Measurements from ENCODE around the gene COL4A1.

COL4A1 gene

DNA sequence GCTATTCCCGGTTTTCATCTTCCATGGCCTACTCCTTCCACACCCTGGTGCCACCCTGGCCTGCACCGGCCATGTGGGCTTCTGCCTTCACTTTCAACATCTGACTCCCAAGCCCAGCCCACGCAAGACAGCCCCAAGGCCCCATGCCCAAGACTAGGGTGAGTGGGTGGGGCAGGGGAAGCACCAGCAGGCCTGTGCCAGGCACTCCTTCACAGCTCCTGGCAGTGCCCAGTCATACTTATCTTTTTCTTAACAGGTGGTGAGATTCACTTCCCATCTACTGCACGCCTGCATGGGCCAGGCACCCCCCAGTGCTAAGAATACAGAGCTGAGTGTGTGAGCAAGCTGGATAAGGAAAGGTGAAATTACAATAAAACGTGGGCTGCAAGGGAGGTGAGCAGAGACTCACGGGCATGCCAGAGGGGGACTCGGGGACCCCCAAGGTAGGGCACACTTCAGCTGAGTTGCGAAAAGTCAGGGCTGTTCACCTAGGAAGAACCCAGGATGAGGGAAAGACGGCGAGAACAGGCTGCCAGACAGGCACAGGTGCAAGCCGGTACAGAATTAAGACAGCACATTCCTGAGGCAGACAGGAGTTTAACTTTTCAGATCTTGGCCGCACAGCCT lies 55.7 kb downstream of the COL4A1 start:
- no peaks in the 10 kb centered on the region for H3K36me3 ChIP-seq (ENCODE audit: control insufficient read depth, insufficient read depth, low read length)
- peaks cover 5% of the 10 kb centered on the region; the same call in 1 of the 2 replicates for H3K4me1 ChIP-seq (ENCODE audit: control insufficient read depth, insufficient read depth, low read length)
- no peaks in the 10 kb centered on the region for H3K27me3 ChIP-seq (ENCODE audit: control insufficient read depth, insufficient read depth, low read length)
- no peaks in the 10 kb centered on the region for H3K9me3 ChIP-seq (ENCODE audit: control insufficient read depth, insufficient read depth, low read length)
- H3K4me3 ChIP-seq (ENCODE audit: low read depth, low read length), result no peak overlapping the region
- no peak overlapping the region for H3K9ac ChIP-seq (ENCODE audit: low read depth, low read length)
- H3K27ac ChIP-seq (ENCODE audit: low read depth, low read length), result no peak overlapping the region

DNA sequence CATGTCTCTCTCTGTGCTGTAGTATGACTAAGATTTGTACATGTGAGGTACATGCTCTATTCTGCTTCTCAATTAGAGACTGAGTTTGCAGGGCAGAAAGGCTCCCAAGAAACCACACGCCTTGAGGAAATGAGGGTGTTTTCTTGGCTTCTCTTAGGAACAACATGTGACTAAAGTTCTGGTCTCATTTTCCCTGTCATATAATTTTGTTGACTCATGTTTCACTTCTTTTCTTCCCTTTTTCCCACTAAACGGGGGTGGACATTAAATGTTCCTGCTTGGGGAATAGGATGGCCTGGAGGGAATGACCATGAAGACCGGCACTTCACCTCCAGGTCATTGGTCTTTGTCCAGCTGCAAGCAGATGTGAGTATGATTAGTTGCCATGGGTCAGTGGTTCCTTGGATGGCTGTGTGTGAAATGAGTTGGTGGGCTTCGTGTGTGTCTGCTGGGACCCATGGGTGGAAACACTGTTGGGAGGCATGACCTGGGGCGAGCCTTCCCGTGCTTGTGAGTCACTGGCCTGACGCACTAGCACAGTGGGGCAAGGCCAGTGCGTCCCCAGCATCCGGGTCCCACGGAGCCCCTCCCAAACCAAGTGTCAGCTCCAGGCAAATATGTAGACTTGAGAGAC lies 56.6 kb downstream of the COL4A1 start:
- H3K4me1 ChIP-seq (ENCODE audit: control insufficient read depth, insufficient read depth, low read length), result peaks cover 5% of the 10 kb centered on the region; the same call in 1 of the 2 replicates

DNA sequence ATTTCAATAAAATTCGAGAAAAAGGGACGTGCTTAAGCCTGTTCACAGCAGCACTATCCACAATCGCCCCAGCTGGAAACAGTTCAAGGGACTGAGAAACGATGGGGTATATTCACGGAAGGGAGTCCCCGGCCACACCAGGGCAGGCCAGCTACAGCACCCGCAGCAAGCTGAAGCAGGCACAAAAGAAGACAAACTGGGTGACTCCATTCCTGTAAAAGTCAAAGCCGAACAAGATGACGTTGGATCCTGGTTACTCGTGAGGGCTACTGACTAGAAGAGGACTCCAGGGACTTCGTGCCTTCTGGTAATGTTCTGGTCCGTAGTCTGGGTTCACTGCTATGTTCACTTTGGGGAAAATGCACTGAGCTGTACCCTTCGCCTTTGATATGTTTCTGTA lies 57.6 kb downstream of the COL4A1 start:
- Histone ChIP-seq H3K9me3 (ENCODE audit: control insufficient read depth, insufficient read depth, low read length) (no peaks in the 10 kb centered on the region), H3K4me3 (ENCODE audit: low read depth, low read length) (no peak overlapping the region), H3K9ac (ENCODE audit: low read depth, low read length) (no peak overlapping the region), H3K27me3 (ENCODE audit: control insufficient read depth, insufficient read depth, low read length) (no peaks in the 10 kb centered on the region), H3K27ac (ENCODE audit: low read depth, low read length) (no peak overlapping the region), H3K4me1 (ENCODE audit: control insufficient read depth, insufficient read depth, low read length) (peaks cover 11% of the 10 kb centered on the region; the same call in 1 of the 2 replicates), H3K36me3 (ENCODE audit: control insufficient read depth, insufficient read depth, low read length) (no peaks in the 10 kb centered on the region)

More for the DNA sequence above, 56.6 kb downstream of the COL4A1 start:
- Histone ChIP-seq H3K27ac (ENCODE audit: low read depth, low read length) (no peak overlapping the region), H3K4me3 (ENCODE audit: low read depth, low read length) (no peak overlapping the region), H3K27me3 (ENCODE audit: control insufficient read depth, insufficient read depth, low read length) (no peaks in the 10 kb centered on the region), H3K9ac (ENCODE audit: low read depth, low read length) (no peak overlapping the region), H3K9me3 (ENCODE audit: control insufficient read depth, insufficient read depth, low read length) (no peaks in the 10 kb centered on the region), H3K36me3 (ENCODE audit: control insufficient read depth, insufficient read depth, low read length) (no peaks in the 10 kb centered on the region)

DNA sequence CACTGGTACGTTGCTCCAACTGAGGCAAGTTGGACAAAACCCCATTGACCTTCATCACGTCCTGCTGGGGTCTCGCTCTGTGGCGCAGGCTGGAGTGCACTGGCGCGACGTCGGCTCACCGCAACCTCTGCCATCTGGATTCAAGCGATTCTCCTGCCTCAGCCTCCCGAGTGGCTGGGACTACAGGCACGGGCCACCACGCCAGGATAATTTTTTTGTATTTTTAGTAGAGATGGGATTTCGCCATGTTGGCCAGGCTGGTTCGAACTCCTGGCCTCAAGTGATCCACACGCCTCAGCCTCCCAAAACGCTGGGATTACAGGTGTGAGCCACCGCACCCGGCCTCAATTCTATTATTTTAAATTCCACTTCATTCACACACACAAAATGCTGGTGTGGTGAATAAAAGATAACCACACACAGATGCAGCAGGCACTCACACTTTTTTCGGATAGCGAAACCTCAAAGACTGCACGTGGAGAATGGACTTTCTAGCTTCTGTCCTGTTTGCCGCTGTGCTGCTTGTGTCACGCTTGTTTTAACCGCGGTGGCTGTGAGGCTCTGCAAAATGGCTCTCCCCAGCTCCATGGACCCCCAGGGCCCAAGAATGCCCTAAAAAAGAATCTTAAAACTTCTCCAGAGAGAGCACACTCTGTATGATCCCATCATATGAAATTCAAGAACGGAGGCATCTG lies 58.4 kb downstream of the COL4A1 start:
- Histone ChIP-seq H3K9ac (ENCODE audit: low read depth, low read length) (no peak overlapping the region), H3K4me3 (ENCODE audit: low read depth, low read length) (no peak overlapping the region), H3K36me3 (ENCODE audit: control insufficient read depth, insufficient read depth, low read length) (no peaks in the 10 kb centered on the region), H3K9me3 (ENCODE audit: control insufficient read depth, insufficient read depth, low read length) (no peaks in the 10 kb centered on the region), H3K27ac (ENCODE audit: low read depth, low read length) (no peak overlapping the region), H3K27me3 (ENCODE audit: control insufficient read depth, insufficient read depth, low read length) (no peaks in the 10 kb centered on the region), H3K4me1 (ENCODE audit: control insufficient read depth, insufficient read depth, low read length) (peaks cover 12% of the 10 kb centered on the region; the same call in 1 of the 2 replicates)

DNA sequence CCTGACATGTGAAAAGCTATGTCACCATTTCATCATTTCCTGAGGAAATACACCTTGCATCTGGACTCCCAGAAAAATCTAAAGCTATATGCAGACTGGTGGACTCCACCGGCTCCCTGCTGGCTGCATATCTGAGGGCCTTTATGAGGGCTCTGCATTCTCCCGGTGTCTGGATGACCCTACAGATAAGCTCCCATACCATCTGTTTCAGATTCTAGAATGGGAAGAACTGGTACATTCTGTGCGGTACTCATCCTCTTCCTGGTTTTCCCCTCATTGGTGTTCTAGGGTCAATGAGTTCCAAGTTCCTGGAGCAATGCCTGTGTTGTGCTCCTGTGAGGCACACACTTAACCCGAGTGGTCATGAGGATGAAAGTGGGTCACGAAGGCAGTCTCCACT lies 60.4 kb downstream of the COL4A1 start:
- Histone ChIP-seq H3K27ac (ENCODE audit: low read depth, low read length) (no peak overlapping the region), H3K27me3 (ENCODE audit: control insufficient read depth, insufficient read depth, low read length) (no peaks in the 10 kb centered on the region), H3K36me3 (ENCODE audit: control insufficient read depth, insufficient read depth, low read length) (no peaks in the 10 kb centered on the region), H3K4me3 (ENCODE audit: low read depth, low read length) (no peak overlapping the region), H3K9me3 (ENCODE audit: control insufficient read depth, insufficient read depth, low read length) (no peaks in the 10 kb centered on the region), H3K9ac (ENCODE audit: low read depth, low read length) (no peak overlapping the region), H3K4me1 (ENCODE audit: control insufficient read depth, insufficient read depth, low read length) (peaks cover 18% of the 10 kb centered on the region; the same call in 1 of the 2 replicates)

DNA sequence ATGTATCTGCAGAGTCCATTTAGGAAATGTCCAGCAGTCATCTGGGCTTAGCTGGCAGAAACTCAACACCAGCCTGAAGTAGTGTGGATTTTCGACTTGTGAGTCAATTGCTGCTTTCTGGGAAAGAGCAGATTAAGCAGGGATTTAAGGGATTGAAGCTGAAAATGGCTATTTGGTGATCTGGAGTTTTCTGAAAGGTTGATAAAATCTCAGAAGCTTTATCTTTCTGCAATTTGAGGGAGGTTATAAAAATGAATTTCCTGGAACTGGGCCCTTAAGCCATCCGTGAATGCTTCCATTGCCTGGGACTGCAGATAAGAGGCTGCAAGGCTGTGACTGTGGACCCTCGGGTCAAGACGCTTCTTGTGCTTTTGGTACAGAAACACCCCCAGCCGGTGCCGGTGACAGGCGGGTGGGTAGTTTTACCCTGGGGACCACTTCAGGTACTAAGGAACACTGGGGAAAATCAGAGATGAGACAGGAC lies 61.5 kb downstream of the COL4A1 start:
- H3K27me3 ChIP-seq (ENCODE audit: control insufficient read depth, insufficient read depth, low read length), result no peaks in the 10 kb centered on the region
- H3K4me3 ChIP-seq (ENCODE audit: low read depth, low read length), result no peak overlapping the region
- H3K27ac ChIP-seq (ENCODE audit: low read depth, low read length), result no peak overlapping the region
- no peaks in the 10 kb centered on the region for H3K36me3 ChIP-seq (ENCODE audit: control insufficient read depth, insufficient read depth, low read length)
- H3K9me3 ChIP-seq (ENCODE audit: control insufficient read depth, insufficient read depth, low read length), result no peaks in the 10 kb centered on the region
- H3K9ac ChIP-seq (ENCODE audit: low read depth, low read length), result no peak overlapping the region
- H3K4me1 ChIP-seq (ENCODE audit: control insufficient read depth, insufficient read depth, low read length), result peaks cover 18% of the 10 kb centered on the region; the same call in 1 of the 2 replicates

DNA sequence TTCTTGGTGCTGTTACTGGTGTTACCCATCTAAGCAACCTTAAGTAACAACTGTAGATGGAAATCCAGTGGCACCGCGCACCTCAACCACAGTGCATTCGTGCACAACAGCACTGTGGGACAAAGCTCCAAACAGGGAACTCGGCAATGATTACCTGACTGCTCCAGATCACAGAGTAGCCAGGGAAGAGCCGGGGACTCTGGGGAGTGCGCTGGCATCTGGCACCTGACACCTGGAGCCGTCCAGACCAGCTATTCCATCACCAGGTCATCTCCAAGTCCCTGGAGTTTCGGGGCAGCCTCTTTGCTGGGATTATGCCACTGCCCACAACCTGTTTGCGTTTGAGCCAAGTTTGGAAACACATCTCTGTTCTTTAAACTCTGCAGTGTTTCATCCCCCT lies 62.0 kb downstream of the COL4A1 start:
- Histone ChIP-seq H3K36me3 (ENCODE audit: control insufficient read depth, insufficient read depth, low read length) (no peaks in the 10 kb centered on the region), H3K27ac (ENCODE audit: low read depth, low read length) (no peak overlapping the region), H3K9me3 (ENCODE audit: control insufficient read depth, insufficient read depth, low read length) (no peaks in the 10 kb centered on the region), H3K27me3 (ENCODE audit: control insufficient read depth, insufficient read depth, low read length) (no peaks in the 10 kb centered on the region), H3K4me3 (ENCODE audit: low read depth, low read length) (no peak overlapping the region), H3K4me1 (ENCODE audit: control insufficient read depth, insufficient read depth, low read length) (peaks cover 18% of the 10 kb centered on the region; the same call in 1 of the 2 replicates), H3K9ac (ENCODE audit: low read depth, low read length) (no peak overlapping the region)

DNA sequence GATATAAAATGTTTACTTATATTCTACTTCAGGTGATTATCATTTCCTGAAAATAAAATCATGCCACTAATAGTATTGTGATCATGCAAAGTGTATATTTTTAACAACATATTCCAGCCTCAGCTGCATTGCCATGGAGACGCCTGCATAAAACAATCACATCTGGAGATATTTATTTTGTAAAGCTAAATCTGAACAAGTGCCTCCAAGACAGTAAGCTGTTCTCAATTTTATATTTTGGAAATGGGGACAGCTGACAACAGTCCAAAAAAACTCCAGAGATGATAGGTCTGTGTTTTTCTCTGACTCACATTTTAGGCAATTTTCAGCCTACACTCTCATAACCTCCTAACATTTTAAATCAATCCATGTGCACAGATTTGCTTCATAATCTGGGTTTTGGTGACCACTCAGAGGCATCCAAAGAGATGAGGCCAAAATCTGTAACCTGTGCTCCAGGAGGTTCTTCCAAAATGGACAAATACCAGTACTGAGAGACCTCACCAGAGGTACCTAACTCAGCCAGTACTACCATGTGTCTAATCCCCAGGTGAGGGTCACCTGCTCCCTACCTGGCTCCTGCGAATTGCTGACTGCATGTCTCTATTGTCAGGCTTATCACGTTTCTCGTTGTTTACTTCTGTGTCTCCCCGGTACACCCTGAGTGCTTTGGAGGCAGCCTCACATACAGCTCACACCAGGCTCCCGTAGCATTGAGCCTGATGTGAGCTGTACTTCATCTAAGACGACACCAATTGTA lies 62.7 kb downstream of the COL4A1 start:
- no peak overlapping the region for H3K9ac ChIP-seq (ENCODE audit: low read depth, low read length)
- H3K27ac ChIP-seq (ENCODE audit: low read depth, low read length), result no peak overlapping the region
- H3K4me1 ChIP-seq (ENCODE audit: control insufficient read depth, insufficient read depth, low read length), result peaks cover 18% of the 10 kb centered on the region; the same call in 1 of the 2 replicates
- H3K36me3 ChIP-seq (ENCODE audit: control insufficient read depth, insufficient read depth, low read length), result no peaks in the 10 kb centered on the region
- H3K4me3 ChIP-seq (ENCODE audit: low read depth, low read length), result no peak overlapping the region
- no peaks in the 10 kb centered on the region for H3K9me3 ChIP-seq (ENCODE audit: control insufficient read depth, insufficient read depth, low read length)
- no peaks in the 10 kb centered on the region for H3K27me3 ChIP-seq (ENCODE audit: control insufficient read depth, insufficient read depth, low read length)

DNA sequence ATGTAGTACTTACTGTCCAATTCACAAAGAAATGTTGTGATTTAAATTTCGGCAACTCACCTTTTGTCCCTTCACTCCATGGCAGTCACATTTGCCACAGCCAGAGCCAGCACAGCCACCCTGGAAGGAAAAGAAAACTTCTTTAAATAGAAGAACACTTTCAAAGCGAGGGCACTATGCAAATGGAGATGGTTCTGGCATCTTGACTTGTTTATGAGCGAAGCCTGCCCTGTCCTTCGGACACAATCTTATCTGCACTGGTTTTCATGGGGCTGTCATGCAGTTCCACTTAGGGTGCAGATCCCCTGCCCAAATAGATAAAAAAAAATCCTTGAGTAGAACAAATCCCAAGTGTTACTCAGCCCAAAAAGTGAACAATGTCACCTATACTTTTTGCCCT lies 64.3 kb downstream of the COL4A1 start:
- Histone ChIP-seq H3K4me1 (ENCODE audit: control insufficient read depth, insufficient read depth, low read length) (peaks cover 18% of the 10 kb centered on the region; the same call in 1 of the 2 replicates), H3K4me3 (ENCODE audit: low read depth, low read length) (no peak overlapping the region), H3K27ac (ENCODE audit: low read depth, low read length) (no peak overlapping the region), H3K9ac (ENCODE audit: low read depth, low read length) (no peak overlapping the region), H3K9me3 (ENCODE audit: control insufficient read depth, insufficient read depth, low read length) (no peaks in the 10 kb centered on the region), H3K27me3 (ENCODE audit: control insufficient read depth, insufficient read depth, low read length) (no peaks in the 10 kb centered on the region), H3K36me3 (ENCODE audit: control insufficient read depth, insufficient read depth, low read length) (no peaks in the 10 kb centered on the region)

DNA sequence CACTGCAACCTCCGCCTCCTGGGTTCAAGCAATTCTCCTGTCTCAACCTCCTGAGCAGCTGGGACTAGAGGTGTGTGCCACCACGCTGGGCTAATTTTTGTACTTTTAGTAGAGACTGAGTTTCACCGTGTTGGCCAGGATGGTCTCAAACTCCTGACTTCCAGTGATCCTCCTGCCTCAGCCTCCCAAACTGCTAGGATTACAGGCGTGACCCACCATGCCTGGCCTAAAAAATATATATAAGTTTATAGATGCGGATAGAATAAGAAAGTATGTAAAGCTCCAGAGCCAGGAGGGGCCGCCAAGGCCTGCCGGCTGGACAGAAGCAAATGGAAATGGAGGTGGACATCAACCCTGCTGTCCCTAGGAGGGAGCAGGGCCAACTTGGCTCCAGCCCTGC lies 66.0 kb downstream of the COL4A1 start:
- no peak overlapping the region for H3K27ac ChIP-seq (ENCODE audit: low read depth, low read length)
- H3K4me1 ChIP-seq (ENCODE audit: control insufficient read depth, insufficient read depth, low read length), result peaks cover 13% of the 10 kb centered on the region; the same call in 1 of the 2 replicates
- no peaks in the 10 kb centered on the region for H3K9me3 ChIP-seq (ENCODE audit: control insufficient read depth, insufficient read depth, low read length)
- H3K36me3 ChIP-seq (ENCODE audit: control insufficient read depth, insufficient read depth, low read length), result no peaks in the 10 kb centered on the region
- no peak overlapping the region for H3K4me3 ChIP-seq (ENCODE audit: low read depth, low read length)
- H3K27me3 ChIP-seq (ENCODE audit: control insufficient read depth, insufficient read depth, low read length), result no peaks in the 10 kb centered on the region
- no peak overlapping the region for H3K9ac ChIP-seq (ENCODE audit: low read depth, low read length)
